Mesenchymal stem cell (in vitro differentiated cells and primary cell): ENCODE data around the gene MUC12.

Experiments
- DNase-seq: peaks from one replicate; pipeline ENCODE4 v3.0.0-alpha.2; 2013
- H2AFZ ChIP-seq: one replicate; pipeline ENCODE4 v1.6.1; 2013; ENCODE audit warnings: low read depth, mild to moderate bottlenecking, control low read depth, inconsistent platforms, low read length, moderate library complexity
- H2AK5ac ChIP-seq: 2 replicates; pipeline ENCODE4 v1.6.1; 2013; ENCODE audit warnings: low read length, moderate library complexity, mild to moderate bottlenecking, inconsistent platforms; ENCODE audit not compliant: severe bottlenecking
- H2BK120ac ChIP-seq: one replicate; pipeline ENCODE4 v1.6.1; 2013; ENCODE audit warnings: low read depth, mild to moderate bottlenecking, inconsistent platforms, low read length, moderate library complexity
- H2BK12ac ChIP-seq, 2 experiments: one replicate each; pipeline ENCODE4 v1.6.1; 2013; ENCODE audit warnings: inconsistent platforms in 2 of 2, low read length in 2 of 2, mild to moderate bottlenecking in 2 of 2, moderate library complexity in 2 of 2, control low read depth in 1 of 2
- H2BK15ac ChIP-seq: one replicate; pipeline ENCODE4 v1.6.1; 2013; ENCODE audit warnings: mild to moderate bottlenecking, low read depth, inconsistent platforms; ENCODE audit not compliant: poor library complexity, severe bottlenecking
- H2BK5ac ChIP-seq: 2 replicates; pipeline ENCODE4 v1.6.1; 2013; ENCODE audit warnings: low read depth, mild to moderate bottlenecking, low read length, control low read depth, inconsistent platforms; ENCODE audit not compliant: poor library complexity, severe bottlenecking
- H3K14ac ChIP-seq, 2 experiments: one replicate each; pipeline ENCODE4 v1.6.1; 2013; ENCODE audit warnings: inconsistent platforms in 2 of 2, low read length in 2 of 2, control low read depth in 1 of 2, mild to moderate bottlenecking in 1 of 2, moderate library complexity in 1 of 2
- H3K18ac ChIP-seq, 2 experiments: one replicate each; pipeline ENCODE4 v1.6.1; 2013; ENCODE audit warnings: inconsistent platforms in 2 of 2, low read length in 2 of 2, control low read depth in 1 of 2, low read depth in 1 of 2, mild to moderate bottlenecking in 1 of 2
- H3K23ac ChIP-seq, 2 experiments: one replicate each; pipeline ENCODE4 v1.6.1; 2013; ENCODE audit warnings: inconsistent platforms in 2 of 2, low read length in 2 of 2, mild to moderate bottlenecking in 2 of 2, moderate library complexity in 2 of 2, control low read depth in 1 of 2
- H3K27ac ChIP-seq: 2 replicates; pipeline ENCODE4 v1.5.1; 2013; ENCODE audit warnings: mild to moderate bottlenecking, moderate library complexity, low read length, control low read depth, inconsistent platforms; ENCODE audit not compliant: poor library complexity, severe bottlenecking
- H3K27me3 ChIP-seq, 2 experiments: 2 replicates each; pipeline versions ENCODE4 v1.6.1 to v1.7.0; 2013; ENCODE audit warnings: low read length in 2 of 2, mild to moderate bottlenecking in 2 of 2, moderate library complexity in 2 of 2, control low read depth in 1 of 2, inconsistent platforms in 1 of 2; ENCODE audit not compliant: control insufficient read depth in 1 of 2, insufficient read depth in 1 of 2
- H3K36me3 ChIP-seq, 2 experiments: 2 replicates each; pipeline versions ENCODE4 v1.6.1 to v1.7.0; 2013; ENCODE audit warnings: low read length in 2 of 2, control low read depth in 1 of 2, inconsistent platforms in 1 of 2, low read depth in 1 of 2, mild to moderate bottlenecking in 1 of 2; ENCODE audit not compliant: insufficient read depth in 2 of 2, control insufficient read depth in 1 of 2
- H3K4ac ChIP-seq, 2 experiments: one replicate each; pipeline ENCODE4 v1.6.1; 2013; ENCODE audit warnings: inconsistent platforms in 2 of 2, low read length in 2 of 2, mild to moderate bottlenecking in 2 of 2, moderate library complexity in 2 of 2, control low read depth in 1 of 2, low read depth in 1 of 2
- H3K4me1 ChIP-seq: 2 replicates; pipeline ENCODE4 v1.6.1; 2013; ENCODE audit warnings: low read depth, low read length, control low read depth; ENCODE audit not compliant: control insufficient read depth, insufficient read depth
- H3K4me2 ChIP-seq: 2 replicates; pipeline ENCODE4 v1.6.1; 2013; ENCODE audit warnings: low read length, mild to moderate bottlenecking, inconsistent platforms; ENCODE audit not compliant: poor library complexity, severe bottlenecking
- H3K4me3 ChIP-seq, 2 experiments: 2 replicates each; pipeline versions ENCODE4 v1.5.1 to v1.7.0; 2013; ENCODE audit warnings: low read length in 2 of 2, mild to moderate bottlenecking in 2 of 2, control low read depth in 1 of 2, low read depth in 1 of 2; ENCODE audit not compliant: insufficient read depth in 1 of 2
- H3K79me1 ChIP-seq: replicated peaks from 2 replicates; pipeline ENCODE4 v1.6.1; 2013; ENCODE audit warnings: mild to moderate bottlenecking, control low read depth, low read length, inconsistent platforms; ENCODE audit not compliant: poor library complexity, severe bottlenecking
- H3K9ac ChIP-seq: 2 replicates; pipeline ENCODE4 v1.7.0; 2013; ENCODE audit warnings: mild to moderate bottlenecking, low read length, moderate library complexity
- H3K9me3 ChIP-seq: 2 replicates; pipeline ENCODE4 v1.7.0; 2013; ENCODE audit warnings: mild to moderate bottlenecking, low read length; ENCODE audit not compliant: control insufficient read depth
- H4K8ac ChIP-seq: one replicate; pipeline ENCODE4 v1.6.1; 2013; ENCODE audit warnings: inconsistent platforms, mild to moderate bottlenecking, low read length, moderate library complexity
- H4K91ac ChIP-seq: one replicate; pipeline ENCODE4 v1.6.1; 2013; ENCODE audit warnings: mild to moderate bottlenecking, low read length, inconsistent platforms
- WGBS: methylation state at CpG from one replicate; pipeline ENCODE4 v1.1.7; 2013; ENCODE audit warnings: mixed read lengths; 5-methylcytosine and 5-hydroxymethylcytosine counted together

The MUC12 gene

GRCh38 chr7:101020444-101020843 lies 51.1 kb downstream of the MUC12 start:
- Histone ChIP-seq H3K9ac (no peak overlapping the region), H3K18ac (no peak overlapping the region), H3K4me2 (no peak overlapping the region)

DNA sequence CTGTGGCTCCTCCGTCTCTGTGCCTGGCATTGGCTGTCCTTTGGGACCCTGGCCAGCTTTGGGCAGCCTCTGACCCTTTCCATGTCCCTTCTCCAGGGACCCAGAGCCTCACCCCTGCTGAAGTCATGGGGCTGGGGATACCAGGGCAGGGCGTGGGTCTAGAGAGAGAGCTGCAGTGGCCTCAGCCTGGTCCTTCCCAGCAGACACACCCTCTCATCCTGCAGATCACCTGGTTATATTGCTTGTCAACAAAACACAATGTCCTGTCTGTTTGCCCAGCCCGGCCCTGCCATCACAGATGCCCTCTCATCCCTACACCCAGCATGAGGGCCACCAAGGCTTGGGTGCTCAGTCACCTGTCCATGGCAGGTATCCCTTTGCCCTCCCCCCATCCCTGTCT lies 52.3 kb downstream of the MUC12 start:
- Histone ChIP-seq H4K8ac (no peak overlapping the region), H2BK120ac (no peak overlapping the region), H3K36me3 (no peaks in the 10 kb centered on the region), H3K9me3 (no peaks in the 10 kb centered on the region), H2BK15ac (no peak overlapping the region), H3K4ac (no peak overlapping the region), H3K4me2 (no peak overlapping the region), H3K79me1 (peaks cover under 1% of the 10 kb centered on the region), H4K91ac (no peak overlapping the region), H2BK12ac (peak overlapping the region in 1 of 2 experiments; percentile 43), H3K27ac (no peak overlapping the region), H3K18ac (no peak overlapping the region), H2AFZ (no peak overlapping the region), H3K4me1 (peaks cover 13% of the 10 kb centered on the region), H3K23ac (no peak overlapping the region), H3K27me3 (peaks cover 4 to 14% of the 10 kb centered on the region in 2 experiments), H2BK5ac (no peak overlapping the region), H2AK5ac (no peak overlapping the region), H3K9ac (no peak overlapping the region), H3K14ac (no peak overlapping the region), H3K4me3 (no peak overlapping the region)
- 81% methylated on average over 3 of the region's 3 CpGs for WGBS
- no peak for DNase-seq

More at GRCh38 chr7:101020444-101020843, 51.1 kb downstream of the MUC12 start:
- WGBS: 92% methylated on average over 8 of the region's 8 CpGs
- Histone ChIP-seq H2BK15ac (no peak overlapping the region), H3K27me3 (peaks cover 4 to 14% of the 10 kb centered on the region in 2 experiments), H3K23ac (no peak overlapping the region), H3K4me3 (no peak overlapping the region), H3K4ac (no peak overlapping the region), H4K91ac (no peak overlapping the region), H4K8ac (no peak overlapping the region), H3K14ac (no peak overlapping the region), H2AK5ac (no peak overlapping the region), H3K9me3 (no peaks in the 10 kb centered on the region), H3K36me3 (no peaks in the 10 kb centered on the region), H2AFZ (no peak overlapping the region), H3K4me1 (peaks cover 15% of the 10 kb centered on the region), H2BK12ac (no peak overlapping the region), H2BK120ac (no peak overlapping the region), H3K27ac (no peak overlapping the region), H3K79me1 (peaks cover 2% of the 10 kb centered on the region), H2BK5ac (no peak overlapping the region)
- no peak for DNase-seq

DNA sequence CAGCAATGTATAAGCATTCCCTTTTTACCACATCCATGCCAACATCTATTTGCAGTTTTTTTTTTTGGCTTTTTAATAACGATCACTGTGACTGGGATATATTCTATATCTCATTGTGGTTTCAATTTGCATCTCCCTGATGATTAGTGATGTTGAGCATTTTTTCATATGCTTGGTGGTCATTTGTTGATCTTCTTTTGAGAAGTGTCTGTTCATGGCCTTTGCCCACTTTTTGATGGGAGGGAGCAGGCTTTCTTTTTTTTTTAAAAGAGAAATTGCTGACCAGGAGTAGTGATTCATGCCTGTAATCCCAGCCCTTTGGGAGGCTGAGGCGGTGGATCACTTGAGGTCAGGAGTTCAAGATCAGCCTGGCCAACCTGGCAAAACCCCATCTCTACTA lies 54.5 kb downstream of the MUC12 start:
- Histone ChIP-seq H3K18ac (no peak overlapping the region), H2BK120ac (no peak overlapping the region), H2BK12ac (no peak overlapping the region), H3K36me3 (no peaks in the 10 kb centered on the region), H2BK5ac (no peak overlapping the region), H3K27me3 (peaks cover 4 to 14% of the 10 kb centered on the region in 2 experiments), H3K4me1 (peaks cover 1% of the 10 kb centered on the region), H3K4me2 (no peak overlapping the region), H3K23ac (no peak overlapping the region), H3K4ac (no peak overlapping the region), H4K8ac (no peak overlapping the region), H2BK15ac (no peak overlapping the region), H2AK5ac (no peak overlapping the region), H3K4me3 (no peak overlapping the region), H3K79me1 (no peaks in the 10 kb centered on the region), H3K27ac (no peak overlapping the region), H3K14ac (no peak overlapping the region), H3K9ac (no peak overlapping the region), H4K91ac (no peak overlapping the region), H3K9me3 (no peaks in the 10 kb centered on the region), H2AFZ (no peak overlapping the region)
- DNase-seq: no peak
- WGBS: 95% methylated on average over 2 of the region's 2 CpGs

DNA sequence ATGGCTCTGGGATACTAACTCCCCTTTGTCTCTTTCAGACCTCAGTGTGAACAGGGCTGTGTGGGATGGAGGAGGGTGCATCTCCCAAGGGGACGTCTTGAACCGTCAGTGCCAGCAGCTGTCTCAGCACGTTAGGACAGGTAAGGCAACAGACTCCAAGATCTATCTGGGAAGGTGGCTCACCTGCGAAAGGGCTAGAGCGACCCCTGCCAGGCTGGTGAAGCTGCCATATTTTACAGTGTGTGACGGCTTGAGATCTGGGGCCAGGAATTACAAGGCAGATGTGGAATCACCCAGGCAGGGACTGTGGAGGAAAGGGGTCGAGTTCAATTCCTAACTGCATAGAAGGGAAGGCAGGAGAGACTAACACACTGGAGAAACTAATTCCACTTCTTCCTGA lies 61.7 kb downstream of the MUC12 start:
- Histone ChIP-seq H2BK15ac (no peak overlapping the region), H3K4ac (no peak overlapping the region), H3K9ac (no peak overlapping the region), H3K9me3 (peaks cover 4% of the 10 kb centered on the region), H3K18ac (no peak overlapping the region), H2AK5ac (no peak overlapping the region), H2BK120ac (no peak overlapping the region), H3K23ac (no peak overlapping the region), H4K91ac (no peak overlapping the region), H3K27ac (no peak overlapping the region), H3K4me2 (no peak overlapping the region), H3K36me3 (no peaks in the 10 kb centered on the region), H3K4me3 (no peak overlapping the region), H2AFZ (no peak overlapping the region), H3K4me1 (no peaks in the 10 kb centered on the region), H3K14ac (no peak overlapping the region), H2BK12ac (no peak overlapping the region), H4K8ac (no peak overlapping the region), H2BK5ac (no peak overlapping the region), H3K79me1 (no peaks in the 10 kb centered on the region), H3K27me3 (peaks cover 24 to 29% of the 10 kb centered on the region in 2 experiments)
- 9% methylated on average over 7 of the region's 7 CpGs for WGBS
- no peak for DNase-seq
